ENCODE results near the gene SPINK1. TPM values are rescaled to one million over a fixed set of nuclear protein-coding genes. Genes with fewer than 3 reads are reported as not detected.

SPINK1 gene
- total RNA-seq, 1 donor from 2014 or later: not detected

- H3K4me1 Mint-ChIP-seq: no peaks in the 10 kb centered on the region
Observed at GRCh38 chr5:147856801-147857200, 25.3 kb upstream of the SPINK1 start.

GRCh38 chr5:147855774-147856069 lies 24.3 kb upstream of the SPINK1 start:
- no peak for TF ChIP-seq CTCF (conservative IDR thresholded peaks at IDR 0.05)
- Mint-ChIP-seq H3K9me3 (no peaks in the 10 kb centered on the region), H3K36me3 (ENCODE audit: low read depth) (no peaks in the 10 kb centered on the region), H3K27me3 (ENCODE audit: low read depth) (peaks cover 3% of the 10 kb centered on the region), H3K4me3 (no peak overlapping the region), H3K4me1 (no peaks in the 10 kb centered on the region), H3K27ac (ENCODE audit: unreplicated experiment) (no peak overlapping the region)
- DNase-seq (ENCODE audit: low read depth, low spot score): no peak

More at GRCh38 chr5:147856801-147857200, 25.3 kb upstream of the SPINK1 start:
- H3K27me3 Mint-ChIP-seq (ENCODE audit: low read depth): peaks cover 3% of the 10 kb centered on the region
- DNase-seq (ENCODE audit: low read depth, low spot score): no peak
- no peak overlapping the region for H3K4me3 Mint-ChIP-seq
- H3K27ac Mint-ChIP-seq (ENCODE audit: unreplicated experiment): no peak overlapping the region
- no peaks in the 10 kb centered on the region for H3K36me3 Mint-ChIP-seq (ENCODE audit: low read depth)
- H3K9me3 Mint-ChIP-seq: no peaks in the 10 kb centered on the region
- TF ChIP-seq CTCF (conservative IDR thresholded peaks at IDR 0.05): no peak

DNA sequence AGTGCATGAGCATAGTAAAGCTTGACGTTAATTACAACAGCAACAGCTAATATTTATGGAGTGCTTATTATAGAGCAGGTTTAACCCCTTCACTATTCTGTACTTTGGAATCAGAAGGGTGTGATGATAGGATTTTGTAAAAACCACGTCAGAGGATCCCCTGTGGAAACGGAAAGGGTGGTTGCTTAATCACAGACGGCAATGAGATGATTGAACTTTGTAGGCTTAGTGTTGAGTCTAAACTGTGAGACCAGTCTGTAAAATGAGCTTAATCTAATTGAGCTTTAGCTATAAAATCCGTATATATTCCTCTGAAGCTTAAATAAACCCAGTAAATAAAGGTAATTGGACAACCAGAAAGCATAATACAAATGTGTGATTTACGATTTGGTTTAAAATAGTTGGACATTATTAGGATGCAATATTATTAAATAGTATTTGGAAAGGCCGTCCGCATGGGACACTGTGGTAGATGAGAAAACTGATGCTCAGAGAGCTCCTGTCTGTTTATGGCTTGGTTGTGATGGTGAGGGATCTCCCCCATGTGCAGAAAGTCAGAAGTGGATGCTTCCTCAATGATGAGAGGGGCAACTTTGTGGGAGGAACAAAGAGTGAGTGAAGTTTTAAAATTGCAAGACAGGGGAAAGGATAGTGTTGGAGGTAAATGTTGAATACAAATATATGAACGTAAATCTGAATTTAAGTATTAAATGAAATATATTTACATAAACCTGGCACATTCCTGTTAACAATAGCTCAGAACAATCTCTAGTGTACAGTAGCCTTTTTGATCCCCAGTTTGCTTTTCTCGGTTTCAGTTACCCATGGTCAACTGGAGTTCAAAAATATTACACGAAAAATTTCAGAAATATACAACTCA lies 23.7 kb upstream of the SPINK1 start:
- Mint-ChIP-seq H3K9me3 (no peaks in the 10 kb centered on the region), H3K27me3 (ENCODE audit: low read depth) (peaks cover 3% of the 10 kb centered on the region), H3K36me3 (ENCODE audit: low read depth) (no peaks in the 10 kb centered on the region), H3K4me3 (no peak overlapping the region), H3K27ac (ENCODE audit: unreplicated experiment) (no peak overlapping the region), H3K4me1 (no peaks in the 10 kb centered on the region)
- no peak for DNase-seq (ENCODE audit: low read depth, low spot score)
- TF ChIP-seq CTCF (conservative IDR thresholded peaks at IDR 0.05): no peak

- peaks cover 5% of the 10 kb centered on the region for H3K27me3 Mint-ChIP-seq (ENCODE audit: low read depth)
- no peaks in the 10 kb centered on the region for H3K4me1 Mint-ChIP-seq
- H3K4me3 Mint-ChIP-seq: no peak overlapping the region
- no peaks in the 10 kb centered on the region for H3K9me3 Mint-ChIP-seq
- H3K36me3 Mint-ChIP-seq (ENCODE audit: low read depth): no peaks in the 10 kb centered on the region
- DNase-seq (ENCODE audit: low read depth, low spot score): no peak
- TF ChIP-seq CTCF (conservative IDR thresholded peaks at IDR 0.05): no peak
- H3K27ac Mint-ChIP-seq (ENCODE audit: unreplicated experiment): no peak overlapping the region
Observed at GRCh38 chr5:147854331-147854730, 22.9 kb upstream of the SPINK1 start.

DNA sequence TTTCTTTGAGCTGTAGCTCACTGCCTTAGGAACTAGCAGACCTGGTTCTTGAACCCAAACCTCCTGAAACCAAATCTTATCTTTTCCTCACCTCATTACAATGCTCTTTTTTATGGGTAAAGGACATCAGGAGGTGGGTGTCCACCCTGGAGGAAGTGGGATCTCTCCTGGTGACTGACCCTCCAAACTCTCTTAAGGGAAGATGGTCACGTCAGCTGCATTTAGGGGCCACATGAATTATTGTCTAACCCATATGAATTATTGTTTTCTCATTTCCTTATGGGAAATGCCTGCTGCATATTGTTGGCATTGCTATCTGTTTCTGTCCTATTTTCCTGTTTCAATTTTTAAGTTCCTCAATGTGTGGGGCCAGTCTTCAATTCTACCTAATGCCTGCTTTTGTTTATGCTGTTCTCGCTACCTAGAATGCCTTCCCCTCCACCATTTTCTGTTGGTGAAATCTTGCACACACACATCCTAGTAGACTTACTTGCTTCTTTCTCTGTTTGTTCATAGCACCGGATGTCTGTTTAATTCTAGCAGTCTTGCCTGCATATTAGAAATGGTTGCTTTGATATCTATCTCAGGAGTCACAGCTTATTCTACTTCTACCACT lies 22.0 kb upstream of the SPINK1 start:
- Mint-ChIP-seq H3K27ac (ENCODE audit: unreplicated experiment) (no peak overlapping the region), H3K27me3 (ENCODE audit: low read depth) (peaks cover 9% of the 10 kb centered on the region), H3K36me3 (ENCODE audit: low read depth) (no peaks in the 10 kb centered on the region), H3K4me3 (no peak overlapping the region), H3K9me3 (no peaks in the 10 kb centered on the region), H3K4me1 (no peaks in the 10 kb centered on the region)
- DNase-seq (ENCODE audit: low read depth, low spot score): no peak
- TF ChIP-seq CTCF (conservative IDR thresholded peaks at IDR 0.05): no peak

Measured in neural crest cell (in vitro differentiated cells).